Suprapubic skin (tissue), 4 donors: ENCODE data around the gene ZMIZ2. TPM values are rescaled to one million over a fixed set of nuclear protein-coding genes. Genes with fewer than 3 reads are reported as not detected.
"Not testable (repeated sequence)": the region's sequence is repeated elsewhere in the genome, so short reads cannot be mapped to it uniquely, and the experiment has no call there.

Experiments
- DNase-seq, 2 donors: peaks; one replicate each; pipeline ENCODE4 v3.0.0-alpha.2; 2019; ENCODE audit warnings: low spot score in 2 of 2
- H3K27ac ChIP-seq: fragments of 200-600 bp; sonication (generic); one replicate; pipeline ENCODE4 v1.5.1; 2019
- H3K27me3 ChIP-seq: fragments of 200-600 bp; sonication (generic); one replicate; pipeline ENCODE4 v1.5.1; 2019
- H3K36me3 ChIP-seq: fragments of 200-600 bp; sonication (generic); one replicate; pipeline ENCODE4 v1.5.1; 2019
- H3K4me1 ChIP-seq: fragments of 200-600 bp; sonication (generic); one replicate; pipeline ENCODE4 v1.5.1; 2019
- H3K4me3 ChIP-seq: fragments of 200-600 bp; sonication (generic); one replicate; pipeline ENCODE4 v1.5.1; 2019; ENCODE audit warnings: mild to moderate bottlenecking
- H3K9me3 ChIP-seq: fragments of 200-600 bp; sonication (generic); one replicate; pipeline ENCODE4 v1.5.1; 2019
- CTCF ChIP-seq, 2 donors: fragments of 200-600 bp in 1 of 2; fragments of 450-650 bp in 1 of 2; sonication (generic) in 1 of 2; IDR thresholded peaks; one replicate each; pipeline ENCODE4 v1.5.1; 2016 to 2019; ENCODE audit warnings: antibody characterized with exemption in 2 of 2, mild to moderate bottlenecking in 1 of 2, moderate library complexity in 1 of 2
- EP300 ChIP-seq: sonication (generic); formaldehyde crosslinking; IDR thresholded peaks from one replicate; pipeline ENCODE4 v1.6.1; 2017; ENCODE audit warnings: antibody characterized with exemption
- POLR2A ChIP-seq, 2 donors: fragments of 450-650 bp; IDR thresholded peaks; one replicate each; pipeline ENCODE4 v1.6.1; 2017; ENCODE audit warnings: antibody characterized with exemption in 2 of 2, mild to moderate bottlenecking in 2 of 2, moderate library complexity in 2 of 2
- POLR2AphosphoS5 ChIP-seq, 3 donors: sonication (generic); formaldehyde crosslinking; IDR thresholded peaks; one replicate each; pipeline ENCODE4 v1.6.1; 2017; ENCODE audit warnings: antibody characterized with exemption in 3 of 3
- WGBS: methylation state at CpG from one replicate; pipeline ENCODE4 v1.1.5; 2018; 5-methylcytosine and 5-hydroxymethylcytosine counted together
- total RNA-seq, 4 donors: library from RNA; depleted of rRNA; stranded (reverse); fragments of >200 nt; gene quantifications; one replicate each; pipeline ENCODE4 v1.1.0, GENCODE V29; 2016

ZMIZ2 gene, protein sequence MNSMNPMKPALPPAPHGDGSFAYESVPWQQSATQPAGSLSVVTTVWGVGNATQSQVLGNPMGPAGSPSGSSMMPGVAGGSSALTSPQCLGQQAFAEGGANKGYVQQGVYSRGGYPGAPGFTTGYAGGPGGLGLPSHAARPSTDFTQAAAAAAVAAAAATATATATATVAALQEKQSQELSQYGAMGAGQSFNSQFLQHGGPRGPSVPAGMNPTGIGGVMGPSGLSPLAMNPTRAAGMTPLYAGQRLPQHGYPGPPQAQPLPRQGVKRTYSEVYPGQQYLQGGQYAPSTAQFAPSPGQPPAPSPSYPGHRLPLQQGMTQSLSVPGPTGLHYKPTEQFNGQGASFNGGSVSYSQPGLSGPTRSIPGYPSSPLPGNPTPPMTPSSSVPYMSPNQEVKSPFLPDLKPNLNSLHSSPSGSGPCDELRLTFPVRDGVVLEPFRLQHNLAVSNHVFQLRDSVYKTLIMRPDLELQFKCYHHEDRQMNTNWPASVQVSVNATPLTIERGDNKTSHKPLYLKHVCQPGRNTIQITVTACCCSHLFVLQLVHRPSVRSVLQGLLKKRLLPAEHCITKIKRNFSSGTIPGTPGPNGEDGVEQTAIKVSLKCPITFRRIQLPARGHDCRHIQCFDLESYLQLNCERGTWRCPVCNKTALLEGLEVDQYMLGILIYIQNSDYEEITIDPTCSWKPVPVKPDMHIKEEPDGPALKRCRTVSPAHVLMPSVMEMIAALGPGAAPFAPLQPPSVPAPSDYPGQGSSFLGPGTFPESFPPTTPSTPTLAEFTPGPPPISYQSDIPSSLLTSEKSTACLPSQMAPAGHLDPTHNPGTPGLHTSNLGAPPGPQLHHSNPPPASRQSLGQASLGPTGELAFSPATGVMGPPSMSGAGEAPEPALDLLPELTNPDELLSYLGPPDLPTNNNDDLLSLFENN
- 10 to 100 TPM; 26.4 to 97.8 (median 38.4) TPM for total RNA-seq

GRCh38 chr7:44748045-44748947 is at the start of gene ZMIZ2:
Gene ZMIZ2, plus strand, starts transcription at chr7:44748847. Its CDS starts 7,403 bp downstream, at chr7:44756250.
- H3K4me3 ChIP-seq = peak within 1 kb of the TSS; percentile 82
- no peaks in the 10 kb centered on the region for H3K9me3 ChIP-seq
- H3K27me3 ChIP-seq = no peaks in the 10 kb centered on the region
- 2% methylated on average over 12 of the region's 92 CpGs for WGBS
- DNase-seq = peak; percentile 95 to 96
- peak; percentile 38 to 60 for TF ChIP-seq POLR2A (IDR thresholded peaks at IDR 0.05)
- peak in 1 of 3 donors; percentile 15 for TF ChIP-seq POLR2AphosphoS5 (IDR thresholded peaks at IDR 0.05)
- TF ChIP-seq CTCF (IDR thresholded peaks at IDR 0.05) = no peak
- peak within 1 kb of the TSS; percentile 98 for H3K27ac ChIP-seq
- H3K4me1 ChIP-seq = peaks cover 33% of the 10 kb centered on the region
- H3K36me3 ChIP-seq = no peaks in the 10 kb centered on the region

DNA sequence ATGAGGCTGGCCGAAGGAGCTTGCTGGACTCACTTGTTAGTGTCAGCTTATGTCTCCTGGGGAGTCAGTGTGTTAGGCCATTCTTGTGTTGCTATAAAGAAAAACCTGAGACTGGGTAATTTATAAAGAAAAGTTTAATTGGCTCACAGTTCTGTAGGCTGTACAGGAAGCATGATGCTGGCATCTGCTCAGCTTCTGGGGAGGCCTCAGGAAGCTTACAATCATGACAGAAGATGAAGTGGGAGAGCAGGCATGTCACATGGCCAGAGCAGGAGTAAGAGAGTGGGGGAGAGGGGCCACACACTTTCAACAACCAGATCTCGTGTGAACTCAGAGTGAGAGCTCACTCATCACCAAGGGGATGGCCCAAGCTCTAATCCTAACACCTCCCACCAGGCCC is 49.0 kb upstream of the ZMIZ2 start:
- H3K4me3 ChIP-seq, H3K27me3 ChIP-seq, DNase-seq, H3K4me1 ChIP-seq, H3K9me3 ChIP-seq, H3K27ac ChIP-seq: not testable (repeated sequence)
- peaks cover 93% of the 10 kb centered on the region for H3K36me3 ChIP-seq
- WGBS = 76% methylated on average over 2 of the region's 2 CpGs

DNA sequence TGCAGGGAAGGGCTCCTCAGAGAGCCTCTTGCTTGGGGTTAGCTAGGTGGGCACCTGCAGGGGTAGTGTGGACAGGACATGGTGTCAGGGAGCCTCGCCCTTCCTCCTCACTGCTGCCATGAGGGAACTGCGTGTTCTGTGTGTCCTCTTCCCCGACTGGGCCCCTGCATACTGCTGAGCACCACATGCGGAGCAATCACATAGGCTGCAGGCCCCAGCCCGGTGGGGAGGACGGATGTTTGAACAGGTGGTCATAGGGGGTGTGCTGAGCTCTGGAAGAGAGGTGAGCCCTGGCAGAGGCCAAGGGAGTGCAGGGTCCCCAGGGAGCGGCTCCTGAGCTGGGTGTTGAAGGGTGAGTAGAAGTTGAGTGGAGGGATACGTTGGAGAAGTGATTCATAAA is 48.3 kb upstream of the ZMIZ2 start:
- 97% methylated on average over 8 of the region's 8 CpGs for WGBS
- Histone ChIP-seq H3K36me3 (peaks cover 87% of the 10 kb centered on the region), H3K27ac (no peak overlapping the region), H3K4me3 (no peak overlapping the region), H3K4me1 (peaks cover 2% of the 10 kb centered on the region), H3K27me3 (no peaks in the 10 kb centered on the region), H3K9me3 (no peaks in the 10 kb centered on the region)
- no peak for DNase-seq
- TF ChIP-seq POLR2AphosphoS5 (IDR thresholded peaks at IDR 0.05) (no peak), CTCF (IDR thresholded peaks at IDR 0.05) (no peak), POLR2A (IDR thresholded peaks at IDR 0.05) (no peak), EP300 (no peak)

DNA sequence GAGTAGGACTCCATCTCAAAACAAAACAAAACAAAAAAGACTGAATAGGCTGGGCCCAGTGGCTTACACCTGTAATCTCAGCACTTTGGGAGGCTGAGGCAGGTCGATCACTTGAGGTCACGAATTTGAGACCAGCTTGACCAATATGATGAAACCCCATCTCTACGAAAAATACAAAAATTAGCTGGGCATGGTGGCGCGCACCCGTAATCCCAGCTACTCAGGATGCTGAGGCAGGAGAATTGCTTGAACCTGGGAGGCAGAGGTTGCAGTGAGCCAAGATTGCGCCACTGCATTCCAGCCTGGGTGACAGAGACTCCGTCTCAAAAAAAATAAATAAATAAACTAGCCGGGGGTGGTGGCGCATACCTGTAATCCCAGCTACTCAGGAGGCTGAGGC is 45.3 kb upstream of the ZMIZ2 start:
- peaks cover 80% of the 10 kb centered on the region for H3K36me3 ChIP-seq
- not testable (repeated sequence) for DNase-seq, H3K4me1 ChIP-seq, H3K9me3 ChIP-seq, H3K27ac ChIP-seq, H3K27me3 ChIP-seq, H3K4me3 ChIP-seq
- WGBS = 97% methylated on average over 10 of the region's 10 CpGs

DNA sequence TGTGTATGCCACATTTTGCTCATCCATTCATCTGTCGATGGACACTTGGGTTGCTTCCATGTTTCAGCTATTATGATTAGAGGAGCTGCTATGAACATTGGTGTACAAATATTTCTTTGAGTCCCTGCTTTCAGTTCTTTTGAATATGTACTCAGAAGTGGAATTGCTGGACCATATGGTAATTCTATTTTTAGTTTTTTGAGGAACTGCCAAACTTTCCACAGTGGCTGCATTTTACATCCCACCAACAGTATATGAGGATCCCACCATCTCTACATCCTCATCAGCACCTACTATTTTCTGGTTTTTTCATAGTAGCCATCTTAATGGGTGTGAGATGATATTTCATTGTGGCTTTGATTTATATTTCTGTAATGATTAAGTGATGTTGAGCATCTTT is 44.7 kb upstream of the ZMIZ2 start:
- DNase-seq = no peak
- H3K4me3 ChIP-seq = no peak overlapping the region
- 69% methylated on average over 1 of the region's 1 CpG for WGBS
- no peaks in the 10 kb centered on the region for H3K27me3 ChIP-seq
- no peaks in the 10 kb centered on the region for H3K4me1 ChIP-seq
- H3K36me3 ChIP-seq = peaks cover 80% of the 10 kb centered on the region
- no peak for TF ChIP-seq POLR2AphosphoS5 (IDR thresholded peaks at IDR 0.05)
- no peak for TF ChIP-seq CTCF (IDR thresholded peaks at IDR 0.05)
- no peak for TF ChIP-seq POLR2A (IDR thresholded peaks at IDR 0.05)
- no peak for TF ChIP-seq EP300
- H3K27ac ChIP-seq = no peak overlapping the region
- no peaks in the 10 kb centered on the region for H3K9me3 ChIP-seq
